B cell (primary cell): Measurements from ENCODE around the gene KRT6B. TPM values are rescaled to one million over a fixed set of nuclear protein-coding genes. Genes with fewer than 3 reads are reported as not detected.

ENCODE experiments used
- ATAC-seq: fragments of 200-7000 bp; cut with Tn5 transposase; one replicate; pipeline ENCODE4 v1.10.0; 2021; ENCODE audit warnings: low read depth, mild to moderate bottlenecking, moderate number of reproducible peaks, moderate library complexity
- CTCF ChIA-PET: fragments of 350-600 bp; sonication (Branson Sonifier 250); formaldehyde crosslinking; loops from one replicate; lab custom pipeline; 2021; ENCODE audit warnings: antibody characterized with exemption, inconsistent platforms; lab: Charles Lee
- POLR2A ChIA-PET: fragments of 350-600 bp; sonication (Branson Sonifier 250); formaldehyde crosslinking; loops from one replicate; lab custom pipeline; 2021; ENCODE audit warnings: antibody characterized with exemption; lab: Charles Lee
- DNase-seq: peaks from one replicate; pipeline ENCODE4 v3.0.0; 2013
- H2AFZ ChIP-seq: 2 replicates; pipeline ENCODE4 v1.6.1; 2012; ENCODE audit warnings: mild to moderate bottlenecking, low read depth, low read length; ENCODE audit not compliant: insufficient read depth, poor library complexity, severe bottlenecking
- H3K27ac ChIP-seq, 2 donors: 1 replicate in 1 of 2; 2 replicates in 1 of 2; pipeline ENCODE4 v1.5.1; 2012 to 2013; ENCODE audit warnings: low read length in 2 of 2, mild to moderate bottlenecking in 2 of 2, moderate library complexity in 1 of 2
- H3K27me3 ChIP-seq, 4 experiments: fragments of 200-600 bp in 1 of 4; sonication (generic) in 1 of 4; replicated peaks in 1 of 4; 1 replicate in 2 of 4; 2 replicates in 2 of 4; pipeline versions ENCODE4 v1.6.1 to v1.7.0; 2013 to 2016; ENCODE audit warnings: low read length in 3 of 4, mild to moderate bottlenecking in 2 of 4, mixed read lengths in 1 of 4, moderate library complexity in 1 of 4; ENCODE audit not compliant: insufficient read depth in 4 of 4, control insufficient read depth in 3 of 4; ENCODE audit errors: control extremely low read depth in 1 of 4
- H3K36me3 ChIP-seq, 2 experiments: replicated peaks in 1 of 2; 1 replicate in 1 of 2; 2 replicates in 1 of 2; pipeline versions ENCODE4 v1.6.1 to v1.7.1; 2013; ENCODE audit warnings: low read length in 1 of 2; ENCODE audit not compliant: insufficient read depth in 2 of 2, control insufficient read depth in 1 of 2; ENCODE audit errors: control extremely low read depth in 1 of 2, extremely low read depth in 1 of 2
- H3K4me1 ChIP-seq, 2 donors: fragments of 200-600 bp in 1 of 2; sonication (generic) in 1 of 2; 1 replicate in 1 of 2; 2 replicates in 1 of 2; pipeline versions ENCODE4 v1.5.1 to v1.6.1; 2013 to 2017; ENCODE audit warnings: low read length in 2 of 2; ENCODE audit not compliant: control insufficient read depth in 2 of 2, insufficient read depth in 2 of 2
- H3K4me2 ChIP-seq: replicated peaks from 2 replicates; pipeline ENCODE3; 2012; ENCODE audit warnings: mild to moderate bottlenecking, low read depth, low read length; ENCODE audit not compliant: poor library complexity, severe bottlenecking
- H3K4me3 ChIP-seq, 5 experiments: fragments of 200-600 bp in 1 of 5; sonication (generic) in 1 of 5; 1 replicate in 3 of 5; 2 replicates in 2 of 5; pipeline versions ENCODE4 v1.5.1 to v1.7.0; 2011 to 2016; ENCODE audit warnings: low read length in 4 of 5, mild to moderate bottlenecking in 4 of 5, low read depth in 2 of 5, control low read depth in 1 of 5, moderate library complexity in 1 of 5; ENCODE audit not compliant: insufficient read depth in 1 of 5; ENCODE audit errors: control extremely low read depth in 1 of 5, extremely low read depth in 1 of 5
- H3K79me2 ChIP-seq: fragments of 200-600 bp; sonication (generic); one replicate; pipeline ENCODE4 v1.6.0; 2016; ENCODE audit warnings: low read length; ENCODE audit not compliant: control insufficient read depth, insufficient read depth
- H3K9ac ChIP-seq: fragments of 200-600 bp; sonication (generic); 2 replicates; pipeline ENCODE4 v1.6.1; 2017; ENCODE audit warnings: mild to moderate bottlenecking, low read length, moderate library complexity
- H3K9me3 ChIP-seq, 3 donors: one replicate each; pipeline versions ENCODE4 v1.6.1 to v1.7.1; 2013; ENCODE audit warnings: low read length in 2 of 3; ENCODE audit not compliant: control insufficient read depth in 2 of 3, insufficient read depth in 1 of 3; ENCODE audit errors: control extremely low read depth in 1 of 3
- H4K20me1 ChIP-seq: 2 replicates; pipeline ENCODE4 v1.6.0; 2012; ENCODE audit warnings: mild to moderate bottlenecking, low read length; ENCODE audit not compliant: insufficient read depth, control insufficient read depth, poor library complexity, severe bottlenecking
- H3K27ac Mint-ChIP-seq: one replicate; pipeline ENCODE4 v1.8.0; 2021; ENCODE audit warnings: mixed read lengths
- H3K27me3 Mint-ChIP-seq: one replicate; pipeline ENCODE4 v1.8.0; 2021; ENCODE audit warnings: mixed read lengths
- H3K4me1 Mint-ChIP-seq: one replicate; pipeline ENCODE4 v1.8.0; 2021; ENCODE audit warnings: mixed read lengths
- H3K4me3 Mint-ChIP-seq: one replicate; pipeline ENCODE4 v1.8.0; 2021; ENCODE audit warnings: mixed read lengths
- H3K9me3 Mint-ChIP-seq: one replicate; pipeline ENCODE4 v1.8.0; 2022; ENCODE audit warnings: mixed read lengths; ENCODE audit not compliant: insufficient read depth
- CTCF ChIP-seq: fragments of 200-600 bp; IDR thresholded peaks from one replicate; pipeline ENCODE4 v1.8.0; 2022; ENCODE audit warnings: antibody characterized with exemption, mild to moderate bottlenecking
- EZH2 ChIP-seq: IDR thresholded peaks from 2 replicates; pipeline ENCODE4 v1.6.1; 2012; ENCODE audit warnings: borderline replicate concordance, low read depth, mild to moderate bottlenecking, moderate library complexity, low read length; ENCODE audit not compliant: insufficient read depth, poor library complexity, severe bottlenecking
- WGBS: methylation state at CpG from one replicate; pipeline ENCODE4 v1.1.5; 2013; ENCODE audit warnings: missing lambda C conversion rate; ENCODE audit not compliant: insufficient coverage; 5-methylcytosine and 5-hydroxymethylcytosine counted together
- intact Hi-C: fragments of 100-400 bp; cut with micrococcal nuclease; formaldehyde crosslinking; loops from one replicate; pipeline ENCODE4 v1.10.0; 2022
- polyA plus RNA-seq: library from polyadenylated mRNA; depleted of rRNA; stranded (reverse); fragments of >200 nt; gene quantifications from 2 replicates; pipeline ENCODE4 v1.2.3, GENCODE V29; 2012
- total RNA-seq, 2 donors: library from RNA; stranded (reverse); fragments of 120-200 nt in 1 of 2; gene quantifications; 1 replicate in 1 of 2; 2 replicates in 1 of 2; pipeline versions ENCODE4 v1.2.3 to v1.2.4, GENCODE V29; 2013 to 2022

KRT6B gene
- total and polyA plus RNA-seq, 2 donors (not counting 1 experiment from before 2014, with no cell fraction given) = not detected

- Mint-ChIP-seq H3K27me3 (peaks cover 21% of the 10 kb centered on the region), H3K4me1 (no peaks in the 10 kb centered on the region), H3K4me3 (no peak overlapping the region), H3K9me3 (no peaks in the 10 kb centered on the region), H3K27ac (no peak overlapping the region)
- POLR2A ChIA-PET = no interaction called here
- no peak overlapping the region for H3K4me3 ChIP-seq
- WGBS = 100% methylated on average over 2 of the region's 6 CpGs
- intact Hi-C loops = no loop called here
- H3K27ac ChIP-seq = no peak overlapping the region
- no peaks in the 10 kb centered on the region for H4K20me1 ChIP-seq
- no peaks in the 10 kb centered on the region for H3K4me1 ChIP-seq
- DNase-seq (no peak), ATAC-seq (no peak)
- H2AFZ ChIP-seq = no peak overlapping the region
- H3K9me3 ChIP-seq = peaks cover 0 to 5% (median 0%) of the 10 kb centered on the region in 3 donors
- no peak overlapping the region for H3K9ac ChIP-seq
- TF ChIP-seq EZH2 (no peak), CTCF (no peak)
- CTCF ChIA-PET = interaction anchor here (0.5 kb wide), 1 partner anchor 37 kb away, joined by 3 read pairs; no protein-coding TSS in a partner anchor
- H3K4me2 ChIP-seq = no peak overlapping the region
- no peaks in the 10 kb centered on the region for H3K36me3 ChIP-seq
- H3K27me3 ChIP-seq = peaks cover 0 to 2% (median 0%) of the 10 kb centered on the region in 4 experiments
- H3K79me2 ChIP-seq = no peaks in the 10 kb centered on the region
Measured at GRCh38 chr12:52434760-52435530, 17.0 kb downstream of the KRT6B start.

- Histone ChIP-seq H3K27me3 (peaks cover 0 to 2% (median 1%) of the 10 kb centered on the region in 4 experiments), H3K36me3 (no peaks in the 10 kb centered on the region), H3K27ac (no peak within 1 kb of the TSS), H3K9ac (no peak within 1 kb of the TSS), H2AFZ (no peak within 1 kb of the TSS), H3K4me3 (no peak within 1 kb of the TSS), H3K4me1 (no peaks in the 10 kb centered on the region), H4K20me1 (no peaks in the 10 kb centered on the region), H3K9me3 (peaks cover 0 to 5% (median 0%) of the 10 kb centered on the region in 3 donors), H3K79me2 (no peaks in the 10 kb centered on the region), H3K4me2 (no peak within 1 kb of the TSS)
- intact Hi-C loops = no loop called here
- H3K9me3 Mint-ChIP-seq = no peaks in the 10 kb centered on the region
- DNase-seq (no peak), ATAC-seq (no peak)
- H3K4me3 Mint-ChIP-seq = no peak within 1 kb of the TSS
- POLR2A ChIA-PET = no interaction called here
- H3K27me3 Mint-ChIP-seq = peaks cover 21% of the 10 kb centered on the region
- H3K4me1 Mint-ChIP-seq = no peaks in the 10 kb centered on the region
- 87% methylated on average over 20 of the region's 20 CpGs for WGBS
- no peak for TF ChIP-seq CTCF
- CTCF ChIA-PET = no interaction called here
- H3K27ac Mint-ChIP-seq = no peak within 1 kb of the TSS
Measured at GRCh38 chr12:52434081-52434733, 17.7 kb downstream of the KRT6B start, which contains the start of gene KRT75. Gene KRT75, minus strand, starts transcription at chr12:52434371. Its CDS starts 67 bp downstream, at chr12:52434304.
